GM21529 (cell line): ENCODE measurements around the gene PLCH2.

Experiments used
- ATAC-seq: cut with Tn5 transposase; IDR thresholded peaks from one replicate; pipeline ENCODE4 v1.9.1; 2021; ENCODE audit not compliant: unreplicated experiment

The PLCH2 gene

DNA sequence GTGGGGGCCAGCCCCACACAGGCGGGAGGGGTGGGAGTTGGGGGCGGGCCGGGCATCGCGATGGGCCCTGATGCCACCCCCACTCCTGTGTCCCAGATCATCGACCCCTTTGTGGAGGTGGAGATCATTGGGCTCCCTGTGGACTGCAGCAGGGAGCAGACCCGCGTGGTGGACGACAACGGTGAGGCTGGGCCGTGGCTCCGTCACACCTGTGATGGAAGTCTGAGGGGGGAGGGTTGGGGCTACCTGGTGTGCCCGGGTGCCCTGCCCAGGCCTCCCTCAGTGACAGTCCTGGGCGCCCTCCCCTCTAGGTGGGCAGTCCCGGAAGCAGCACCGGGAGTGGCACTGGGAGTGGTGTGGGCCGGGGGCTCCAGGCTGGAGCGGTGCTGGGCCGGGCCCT is 22.6 kb downstream of the PLCH2 start:
- ATAC-seq, result no peak

DNA sequence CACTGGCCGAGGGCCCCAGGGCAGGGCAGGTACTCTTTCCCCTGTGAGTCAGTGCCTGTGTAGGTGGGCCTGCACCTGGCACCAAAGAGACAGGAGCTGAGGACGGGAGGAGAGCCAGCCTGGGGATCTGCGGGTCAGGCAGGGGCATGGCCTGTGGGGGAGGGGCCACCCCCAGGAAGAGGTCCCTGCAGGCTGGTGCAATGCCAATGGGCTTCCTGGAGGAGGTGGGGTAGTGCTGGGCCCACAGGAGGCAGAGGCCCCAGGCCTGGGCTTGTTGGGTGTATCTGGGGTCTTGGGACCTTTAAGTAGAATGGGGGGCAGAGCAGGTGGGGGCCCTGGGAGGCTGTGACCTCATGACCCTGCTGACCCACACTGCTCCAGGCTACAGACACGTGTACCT is 23.2 kb downstream of the PLCH2 start:
- no peak for ATAC-seq

DNA sequence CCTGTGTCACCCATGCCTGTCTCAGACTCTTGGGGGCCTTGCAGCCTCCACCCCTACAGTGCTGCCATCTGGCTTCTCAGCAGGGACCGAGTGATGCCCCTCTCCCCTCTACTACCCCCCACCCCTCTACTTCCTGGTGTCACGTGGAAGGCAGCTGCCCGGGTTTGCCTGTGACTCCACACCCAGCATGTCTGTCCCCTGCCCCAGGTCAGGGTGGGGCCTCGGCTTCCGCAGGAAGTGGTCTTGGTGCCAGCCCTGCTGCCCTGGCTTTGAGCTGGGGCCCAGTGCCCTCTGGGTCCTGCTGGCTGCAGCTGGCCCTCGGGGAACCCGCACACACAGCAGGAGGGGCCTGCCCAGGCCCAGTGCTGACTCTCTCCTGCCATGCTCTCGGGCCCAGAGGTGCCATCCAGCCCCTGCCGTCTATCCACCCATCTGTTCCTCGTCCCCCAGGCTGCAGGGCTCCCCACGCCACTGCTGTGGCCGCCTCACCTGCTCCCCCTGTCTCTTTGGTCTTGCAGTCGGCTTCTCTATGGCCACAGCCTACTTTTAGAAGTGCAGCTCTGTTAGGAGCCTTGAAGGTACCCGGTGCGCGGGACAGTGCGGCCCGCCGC is 24.0 kb downstream of the PLCH2 start:
- ATAC-seq, result no peak

DNA sequence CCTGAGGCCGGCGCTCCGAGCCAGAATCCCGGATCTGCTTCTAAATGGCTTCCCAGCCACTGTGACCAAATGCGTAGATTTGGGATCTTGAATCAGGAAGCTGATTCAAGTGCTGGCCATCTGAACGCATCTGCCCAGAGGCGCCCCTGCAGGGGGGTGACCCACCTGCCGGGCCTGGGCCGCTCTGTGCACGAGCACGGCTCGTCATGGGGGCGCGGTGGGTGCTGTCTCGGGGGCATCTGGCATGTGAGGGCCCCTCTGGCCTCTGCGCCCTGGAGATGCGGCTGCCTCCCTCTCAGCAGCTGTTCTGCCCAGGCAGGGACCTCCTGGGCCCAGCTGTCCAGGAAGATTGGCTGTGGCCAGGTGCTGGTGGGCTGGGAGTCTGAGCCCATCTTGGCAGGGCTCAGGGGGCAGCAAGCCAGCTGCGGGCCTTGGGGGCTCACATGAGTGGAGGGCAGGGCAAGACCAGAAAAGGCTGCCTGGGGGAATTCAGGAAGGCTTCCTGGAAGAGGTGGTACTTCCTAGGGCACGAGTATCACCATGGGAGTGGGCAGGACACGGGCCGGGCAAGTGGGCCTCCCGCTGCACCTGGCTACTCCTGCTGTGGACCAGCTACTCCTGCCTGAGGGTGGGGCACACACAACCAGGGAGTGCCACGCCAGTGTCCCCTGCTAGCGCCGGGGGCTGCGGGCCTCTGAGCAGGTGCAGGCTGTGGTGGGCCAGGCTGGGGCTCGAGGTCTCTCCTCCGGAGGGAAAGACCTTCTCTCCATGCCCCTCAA is 25.1 kb downstream of the PLCH2 start:
- no peak for ATAC-seq

DNA sequence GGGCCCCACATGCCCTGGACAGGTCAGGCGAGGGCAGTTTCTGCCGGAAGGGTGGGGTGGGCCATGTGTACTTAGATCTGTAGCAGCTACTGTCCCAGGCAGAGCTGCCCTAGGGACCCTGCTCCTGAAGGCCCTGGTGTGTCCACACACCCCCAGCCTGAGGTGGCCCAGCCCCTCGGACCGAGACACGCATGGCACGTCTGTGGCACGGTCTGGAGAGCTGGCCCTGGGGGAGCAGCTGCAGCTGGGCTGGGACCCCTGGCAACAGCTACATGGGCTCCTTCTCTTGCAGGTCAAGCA is 25.7 kb downstream of the PLCH2 start:
- ATAC-seq, result no peak

DNA sequence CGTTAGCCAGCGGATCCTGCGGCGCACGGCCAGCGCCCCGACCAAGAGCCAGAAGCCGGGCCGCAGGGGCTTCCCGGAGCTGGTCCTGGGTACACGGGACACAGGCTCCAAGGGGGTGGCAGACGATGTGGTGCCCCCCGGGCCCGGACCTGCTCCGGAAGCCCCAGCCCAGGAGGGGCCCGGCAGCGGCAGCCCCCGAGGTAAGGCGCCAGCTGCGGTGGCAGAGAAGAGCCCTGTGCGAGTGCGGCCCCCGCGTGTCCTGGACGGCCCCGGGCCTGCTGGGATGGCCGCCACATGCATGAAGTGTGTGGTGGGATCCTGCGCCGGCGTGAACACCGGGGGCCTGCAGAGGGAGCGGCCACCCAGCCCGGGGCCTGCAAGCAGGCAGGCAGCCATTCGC is 26.1 kb downstream of the PLCH2 start:
- ATAC-seq, result no peak

DNA sequence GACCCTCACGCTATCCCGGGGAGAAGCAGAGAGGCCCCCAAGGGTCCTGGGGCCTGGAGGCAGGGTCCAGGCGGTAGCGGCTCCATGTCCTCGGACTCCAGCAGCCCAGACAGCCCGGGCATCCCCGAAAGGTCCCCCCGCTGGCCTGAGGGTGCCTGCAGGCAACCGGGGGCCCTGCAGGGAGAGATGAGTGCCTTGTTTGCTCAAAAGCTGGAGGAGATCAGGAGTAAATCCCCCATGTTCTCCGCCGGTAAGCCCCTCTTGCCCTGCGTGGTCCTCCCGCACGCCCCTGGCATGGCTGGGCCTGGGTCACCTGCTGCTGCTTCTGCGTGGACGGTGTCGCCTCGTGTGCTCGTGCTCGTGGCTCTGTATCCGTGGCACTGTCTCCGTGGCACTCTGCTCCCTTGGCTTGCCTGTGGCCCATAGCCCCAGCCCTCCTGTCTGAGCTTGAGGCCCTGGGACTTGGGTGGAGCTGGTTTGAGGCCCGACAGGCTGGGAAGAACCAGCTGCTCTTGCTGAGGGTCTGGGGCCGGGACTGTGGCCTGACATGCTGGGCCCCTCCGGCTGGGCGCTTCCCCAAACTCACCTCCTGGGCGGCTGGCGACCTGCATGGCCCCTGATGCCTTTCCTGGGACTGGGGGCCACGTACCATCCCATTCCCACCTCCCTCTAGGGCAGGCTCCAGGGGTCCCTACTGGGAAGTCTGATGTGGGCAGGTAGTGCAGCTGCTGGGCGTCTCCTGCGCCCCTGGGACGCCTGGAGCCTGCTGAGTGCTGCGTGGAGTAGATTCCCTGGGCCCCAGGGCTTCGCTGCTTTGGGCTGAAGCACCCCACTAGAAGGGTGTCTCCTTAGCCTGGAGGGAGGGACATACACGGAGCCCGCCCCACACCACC is 26.8 kb downstream of the PLCH2 start:
- no peak for ATAC-seq

DNA sequence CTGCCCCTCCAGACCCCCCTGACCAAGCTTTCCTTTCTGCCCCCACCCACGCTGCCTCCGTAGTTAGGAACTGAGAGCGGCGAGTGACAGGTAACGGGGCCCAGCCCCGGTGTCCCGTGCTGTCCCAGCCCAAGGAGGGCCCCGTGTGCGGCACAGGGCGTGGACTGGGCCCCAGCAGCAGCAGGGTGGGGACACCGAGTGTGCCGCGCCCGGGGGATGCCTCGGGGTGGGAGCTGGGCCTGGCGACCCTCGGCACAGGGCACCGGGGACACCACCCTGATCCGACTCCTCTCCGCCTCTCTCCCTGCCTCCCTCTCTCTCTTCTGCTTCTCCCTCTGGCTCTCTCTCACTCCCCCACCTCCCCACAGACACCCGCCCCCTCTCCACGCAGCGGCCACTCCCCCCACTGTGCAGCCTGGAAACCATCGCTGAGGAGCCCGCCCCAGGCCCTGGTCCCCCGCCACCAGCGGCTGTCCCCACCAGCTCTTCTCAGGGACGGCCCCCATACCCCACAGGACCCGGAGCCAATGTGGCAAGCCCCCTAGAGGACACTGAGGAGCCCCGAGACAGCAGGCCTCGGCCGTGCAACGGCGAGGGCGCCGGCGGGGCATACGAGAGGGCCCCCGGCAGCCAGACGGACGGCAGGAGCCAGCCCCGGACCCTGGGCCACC is 27.6 kb downstream of the PLCH2 start:
- no peak for ATAC-seq

DNA sequence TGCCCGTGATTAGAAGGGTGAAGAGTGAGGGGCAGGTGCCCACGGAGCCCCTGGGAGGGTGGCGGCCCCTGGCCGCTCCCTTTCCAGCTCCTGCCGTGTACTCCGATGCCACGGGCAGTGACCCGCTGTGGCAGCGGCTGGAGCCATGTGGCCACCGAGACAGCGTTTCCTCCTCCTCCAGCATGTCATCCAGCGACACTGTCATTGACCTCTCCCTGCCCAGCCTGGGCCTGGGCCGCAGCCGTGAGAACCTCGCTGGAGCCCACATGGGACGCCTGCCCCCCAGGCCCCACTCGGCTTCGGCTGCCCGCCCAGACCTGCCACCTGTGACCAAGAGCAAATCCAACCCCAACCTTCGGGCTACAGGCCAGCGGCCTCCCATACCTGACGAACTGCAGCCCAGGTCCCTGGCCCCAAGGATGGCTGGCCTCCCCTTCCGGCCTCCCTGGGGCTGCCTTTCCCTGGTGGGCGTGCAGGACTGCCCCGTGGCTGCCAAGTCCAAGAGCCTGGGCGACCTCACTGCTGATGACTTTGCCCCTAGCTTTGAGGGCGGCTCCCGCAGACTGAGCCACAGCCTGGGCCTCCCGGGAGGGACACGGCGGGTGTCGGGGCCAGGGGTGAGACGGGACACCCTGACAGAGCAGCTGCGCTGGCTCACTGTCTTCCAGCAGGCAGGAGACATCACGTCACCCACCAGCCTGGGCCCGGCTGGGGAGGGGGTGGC is 28.3 kb downstream of the PLCH2 start:
- ATAC-seq, result no peak

DNA sequence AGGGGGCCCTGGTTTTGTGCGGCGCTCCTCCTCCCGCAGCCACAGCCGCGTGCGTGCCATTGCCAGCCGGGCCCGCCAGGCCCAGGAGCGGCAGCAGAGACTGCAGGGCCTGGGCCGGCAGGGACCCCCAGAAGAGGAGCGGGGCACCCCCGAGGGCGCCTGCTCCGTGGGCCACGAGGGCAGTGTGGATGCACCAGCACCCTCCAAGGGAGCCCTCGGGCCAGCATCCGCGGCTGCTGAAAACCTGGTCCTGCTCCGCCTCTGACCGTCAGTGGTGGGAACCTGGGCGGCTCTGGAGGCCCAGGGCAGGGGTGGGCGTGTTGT is 28.8 kb downstream of the PLCH2 start:
- no peak for ATAC-seq

DNA sequence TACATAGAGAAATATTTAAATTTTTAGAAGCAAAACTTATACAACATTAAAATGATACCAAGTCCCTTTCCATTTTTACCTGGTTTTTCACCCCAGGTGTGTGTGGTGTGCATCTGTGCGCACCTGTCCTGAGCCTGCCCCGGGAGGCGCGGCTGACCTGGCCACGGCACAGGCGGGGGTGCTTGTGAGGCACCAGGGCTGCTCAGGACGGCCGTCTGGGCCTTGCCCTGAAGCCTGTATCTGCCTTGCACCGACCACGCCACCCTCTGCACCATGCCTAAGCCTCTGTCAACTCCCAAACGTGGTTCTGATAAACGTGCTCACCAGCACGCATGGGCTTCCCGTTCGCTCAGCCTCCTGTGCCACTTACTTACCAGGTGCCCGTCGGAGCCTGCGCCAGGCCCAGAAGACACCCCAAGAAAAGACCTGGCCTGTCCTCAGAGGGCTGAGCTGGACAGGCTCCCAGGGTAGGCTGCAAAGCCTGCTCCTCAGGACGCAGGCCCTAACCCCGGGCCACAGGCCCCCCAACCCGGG is 29.4 kb downstream of the PLCH2 start:
- ATAC-seq, result no peak

DNA sequence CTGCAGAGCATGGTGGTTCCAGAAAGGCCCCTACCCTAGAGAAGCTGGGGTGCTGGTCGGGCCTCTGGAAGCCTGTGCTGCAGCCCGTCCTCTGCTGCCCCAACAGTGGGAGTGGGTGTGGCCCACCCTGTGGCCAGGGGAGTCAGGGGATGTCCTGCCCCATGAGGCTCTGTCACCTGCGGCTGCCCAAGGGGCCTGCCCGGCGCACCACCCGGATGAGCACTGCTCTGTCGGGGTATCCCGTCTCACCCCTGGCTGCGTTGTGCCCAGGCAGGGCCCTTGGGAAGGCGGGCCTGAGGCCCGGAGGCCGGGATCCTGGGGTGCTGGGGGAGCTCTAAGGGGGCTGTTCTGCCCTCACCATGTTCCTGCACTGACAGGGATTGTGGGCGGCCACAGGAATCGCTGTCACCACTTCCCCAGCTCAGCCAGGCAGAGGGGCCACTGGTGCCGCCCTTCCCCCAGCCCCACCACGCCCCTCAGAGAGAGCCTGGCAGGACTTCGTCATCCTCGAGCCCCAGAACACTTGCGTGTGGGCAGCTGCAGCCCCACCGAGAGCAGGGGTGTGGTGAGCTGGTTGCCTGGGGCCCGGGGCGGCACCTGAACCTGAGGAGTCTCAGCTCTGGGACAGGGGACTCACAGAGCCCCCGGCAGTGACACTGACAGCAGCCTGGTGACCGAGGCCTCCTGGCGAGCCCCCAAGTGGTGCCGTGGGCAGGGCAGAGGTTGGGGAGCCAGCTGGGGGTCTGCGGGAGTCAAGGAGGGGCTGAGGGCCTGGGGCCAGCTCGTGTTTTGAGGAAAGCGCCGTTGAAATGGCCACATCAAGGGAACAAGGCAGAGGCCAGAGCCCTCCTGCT is 30.1 kb downstream of the PLCH2 start:
- no peak for ATAC-seq

DNA sequence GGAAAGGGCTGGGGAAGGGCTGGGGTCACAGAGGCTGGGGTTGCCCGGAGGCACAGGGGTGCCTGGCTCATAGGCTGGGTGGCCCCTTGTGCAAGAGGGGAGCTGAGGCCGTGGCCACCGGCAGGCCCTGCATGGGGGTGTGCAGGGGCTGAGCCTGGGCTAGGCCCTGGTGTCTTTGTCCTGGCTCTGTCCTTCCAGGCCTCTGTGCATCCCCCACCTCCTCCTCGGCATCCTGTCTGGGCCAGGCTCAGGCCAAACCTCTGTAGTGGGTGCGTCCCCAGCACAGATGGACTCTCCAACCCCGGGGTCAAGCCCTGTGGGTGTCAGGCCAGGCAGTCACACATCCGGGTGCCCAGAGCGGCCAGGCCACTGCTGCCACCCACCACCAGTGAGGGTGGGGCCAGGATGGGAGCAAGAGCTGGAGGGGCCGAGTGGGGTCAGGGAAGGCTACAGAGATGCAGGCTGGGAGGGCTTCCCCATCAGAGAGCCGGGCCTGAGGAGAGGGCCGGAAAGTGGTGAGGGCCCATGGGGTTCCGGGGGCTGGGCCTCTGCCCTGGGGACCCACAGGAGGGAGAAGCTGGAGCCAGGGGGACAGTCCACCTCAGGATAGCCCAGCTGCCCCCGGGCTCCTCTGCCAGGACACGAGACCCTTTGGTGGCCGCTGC is 30.9 kb downstream of the PLCH2 start:
- no peak for ATAC-seq

DNA sequence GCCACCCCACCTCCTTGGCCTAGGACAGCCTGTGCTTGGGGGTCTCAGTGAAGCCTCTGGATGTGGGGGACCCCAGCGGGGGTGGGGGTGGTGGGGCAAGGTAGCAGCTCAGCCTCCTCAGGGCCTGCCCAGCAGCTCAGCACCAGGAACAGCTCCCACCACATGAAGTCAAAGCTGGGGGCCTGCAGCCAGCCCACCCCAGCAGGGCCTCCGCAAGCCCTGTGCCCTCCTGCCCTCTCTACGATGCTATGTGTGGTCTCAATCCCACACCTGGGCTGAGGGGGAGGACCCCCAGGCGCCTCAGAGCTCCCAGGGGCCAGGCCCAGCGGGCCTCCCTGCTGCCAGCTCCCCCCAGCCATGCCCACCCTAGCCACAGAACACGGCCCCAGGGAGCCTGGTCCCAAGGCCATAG is 31.7 kb downstream of the PLCH2 start:
- no peak for ATAC-seq

DNA sequence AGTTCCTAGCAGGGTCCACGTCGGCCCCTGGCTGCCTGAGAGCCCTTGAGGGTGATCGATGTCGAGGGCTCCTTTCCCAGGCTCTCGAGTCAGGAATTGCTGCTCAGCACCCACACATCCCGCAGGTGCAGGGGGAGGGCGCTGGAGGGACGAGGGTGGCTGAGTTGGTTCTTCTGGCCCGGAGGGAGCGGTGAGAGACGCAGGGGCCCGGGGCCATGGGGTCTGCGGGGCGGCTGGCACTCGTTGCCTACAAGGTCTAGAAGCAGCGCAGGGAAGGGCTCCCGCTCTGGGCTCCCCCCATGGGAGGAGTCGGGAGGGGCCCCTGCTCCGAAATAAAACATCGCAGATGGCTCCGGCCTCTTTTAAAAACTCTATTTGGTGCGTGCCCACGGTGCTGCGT is 32.1 kb downstream of the PLCH2 start:
- ATAC-seq, result no peak

DNA sequence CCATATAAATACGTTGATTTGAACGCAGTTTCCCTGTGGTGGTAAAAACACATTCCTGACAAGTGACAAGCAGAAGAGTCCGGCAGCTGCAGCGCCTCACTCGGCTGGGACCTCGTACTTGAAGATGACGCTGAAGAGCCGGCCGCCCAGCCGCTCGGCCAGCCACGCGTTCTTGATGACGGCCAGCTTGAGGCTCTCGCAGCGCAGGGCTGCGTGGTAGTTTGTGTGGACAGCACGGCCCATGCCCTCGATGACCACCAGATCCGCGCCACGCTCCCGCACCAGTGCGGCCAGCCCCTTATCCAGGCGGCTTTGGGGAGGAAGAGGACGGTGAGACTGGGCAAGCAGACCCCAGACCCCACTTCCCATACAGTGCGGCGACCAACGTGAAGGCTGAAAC is 32.7 kb downstream of the PLCH2 start:
- ATAC-seq, result no peak

DNA sequence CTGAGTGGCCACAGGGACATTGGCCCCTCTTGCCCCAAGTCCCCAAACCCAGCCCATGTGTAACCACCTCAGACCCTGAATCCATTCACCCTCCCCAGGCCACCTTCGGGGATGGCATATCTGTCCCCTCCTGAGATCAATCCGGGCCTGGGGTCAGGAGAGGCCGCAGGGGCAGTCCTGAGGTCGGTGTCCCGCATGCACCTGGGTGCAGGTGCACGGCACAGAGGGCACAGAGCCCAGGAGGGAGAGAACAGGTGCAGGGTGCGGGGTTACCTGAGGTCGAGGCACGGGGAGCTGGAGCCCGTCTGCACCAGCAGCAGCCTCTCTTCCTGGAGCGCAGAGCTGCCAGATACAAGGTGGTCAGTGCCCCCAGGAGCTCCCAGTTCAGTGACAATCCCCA is 33.5 kb downstream of the PLCH2 start:
- ATAC-seq, result no peak

DNA sequence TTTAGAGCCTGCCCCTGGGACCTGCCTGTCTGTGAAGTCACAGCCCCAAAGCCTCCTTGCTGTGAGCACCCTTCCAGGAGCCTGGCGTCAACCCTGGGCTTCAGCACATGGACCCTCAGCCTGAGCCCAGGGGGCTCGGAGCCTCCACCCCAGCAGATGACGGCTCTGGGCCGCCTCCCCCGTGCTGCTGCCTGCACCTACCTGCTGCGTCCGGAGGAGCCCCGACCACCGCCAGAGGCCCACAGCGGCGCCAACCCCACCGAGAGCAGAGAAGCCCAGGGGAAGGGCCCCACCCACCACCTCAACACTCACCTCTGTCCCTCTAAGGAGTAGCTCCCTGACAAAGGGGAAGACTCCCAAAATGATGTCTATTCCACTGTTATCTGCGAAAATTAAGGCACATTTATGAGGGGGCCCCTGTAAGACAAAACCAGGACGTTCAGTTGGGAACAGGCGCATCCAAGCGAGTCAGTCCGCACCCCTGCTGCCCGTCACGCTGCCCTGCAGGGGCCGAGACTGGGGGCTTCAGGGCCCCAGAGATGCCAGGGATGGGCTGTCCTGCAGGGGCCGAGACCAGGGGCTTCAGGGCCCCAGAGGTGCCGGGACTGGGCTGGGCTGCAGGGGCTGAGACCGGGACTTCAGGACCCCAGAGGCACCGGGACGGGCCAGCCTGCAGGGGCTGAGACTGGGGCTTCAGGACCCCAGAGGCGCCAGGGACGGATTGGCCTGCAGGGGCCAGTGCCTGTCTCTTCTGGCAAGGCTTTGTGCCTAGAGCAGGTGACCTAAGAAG is 34.5 kb downstream of the PLCH2 start:
- ATAC-seq, result no peak
